ENCODE measurements around the gene DCAF5.

Gene DCAF5

GRCh38 chr14:69059658-69060623, 93.0 kb downstream of the DCAF5 start:
- TF ChIP-seq CTCF (IDR thresholded peaks at IDR 0.05; ENCODE audit: low read depth, low read length, missing control alignments): no peak
- no peak overlapping the region for H3K4me3 ChIP-seq (ENCODE audit: low read depth, low read length)
- DNase-seq (ENCODE audit: low read depth): no peak

GRCh38 chr14:69055999-69056788, 96.7 kb downstream of the DCAF5 start:
- no peak overlapping the region for H3K4me3 ChIP-seq (ENCODE audit: low read depth, low read length)
- no peak for TF ChIP-seq CTCF (IDR thresholded peaks at IDR 0.05; ENCODE audit: low read depth, low read length, missing control alignments)
- no peak for DNase-seq (ENCODE audit: low read depth)

DNA sequence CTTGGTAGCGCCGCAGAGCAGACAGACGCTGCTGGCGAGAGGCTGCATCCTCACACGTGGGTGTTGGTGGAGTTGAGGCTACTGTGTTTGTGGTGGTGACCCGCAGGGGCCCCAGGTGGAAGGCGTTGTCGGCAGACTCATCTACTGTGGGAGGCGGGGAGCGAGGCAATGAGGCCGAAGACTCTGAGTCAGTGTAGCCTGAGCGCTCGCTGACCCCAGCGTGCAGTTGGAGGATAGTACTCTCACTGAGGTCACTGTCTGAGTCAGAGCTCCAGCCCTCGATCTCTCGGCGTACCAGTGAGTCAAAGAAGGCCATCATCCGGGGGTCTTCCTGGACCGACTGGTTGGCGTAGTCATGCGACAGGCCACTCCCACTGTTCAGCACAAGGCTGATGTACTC, 97.8 kb downstream of the DCAF5 start:
- no peak overlapping the region for H3K4me3 ChIP-seq (ENCODE audit: low read depth, low read length)
- no peak for TF ChIP-seq CTCF (IDR thresholded peaks at IDR 0.05; ENCODE audit: low read depth, low read length, missing control alignments)
- no peak for DNase-seq (ENCODE audit: low read depth)

DNA sequence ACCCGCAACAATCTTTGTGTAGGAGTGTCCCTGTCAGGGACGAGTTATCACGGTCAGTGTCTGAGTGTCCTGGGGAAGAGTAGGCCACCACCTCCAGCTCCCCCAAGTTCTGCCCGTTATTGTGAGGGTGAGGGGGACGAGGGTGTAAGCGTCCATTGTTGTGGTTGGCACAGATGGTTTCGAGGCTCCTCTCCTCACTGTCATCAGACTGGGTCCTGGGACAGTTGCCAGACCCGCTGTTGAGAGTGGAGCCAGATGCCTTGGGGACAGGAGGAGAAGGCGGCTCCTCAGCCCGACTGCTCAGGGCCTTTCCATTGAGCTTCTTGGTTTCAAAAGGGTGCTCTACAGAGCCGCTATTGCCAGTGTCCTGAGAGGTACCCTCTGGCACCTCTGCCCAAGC, 98.9 kb downstream of the DCAF5 start:
- no peak for TF ChIP-seq CTCF (IDR thresholded peaks at IDR 0.05; ENCODE audit: low read depth, low read length, missing control alignments)
- no peak overlapping the region for H3K4me3 ChIP-seq (ENCODE audit: low read depth, low read length)
- no peak for DNase-seq (ENCODE audit: low read depth)

- no peak for DNase-seq (ENCODE audit: low read depth)
- H3K4me3 ChIP-seq (ENCODE audit: low read depth, low read length): no peak overlapping the region
- no peak for TF ChIP-seq CTCF (IDR thresholded peaks at IDR 0.05; ENCODE audit: low read depth, low read length, missing control alignments)
Observed at GRCh38 chr14:69052181-69052601, 100.7 kb downstream of the DCAF5 start.

GRCh38 chr14:69050240-69051184, 102.4 kb downstream of the DCAF5 start:
- no peak for TF ChIP-seq CTCF (IDR thresholded peaks at IDR 0.05; ENCODE audit: low read depth, low read length, missing control alignments)
- H3K4me3 ChIP-seq (ENCODE audit: low read depth, low read length): no peak overlapping the region
- no peak for DNase-seq (ENCODE audit: low read depth)
